Gastroesophageal sphincter (tissue), 4 donors: ENCODE data around the gene MPLKIP. TPM values are rescaled to one million over a fixed set of nuclear protein-coding genes. Genes with fewer than 3 reads are reported as not detected.
"Not testable (repeated sequence)": the region's sequence is repeated elsewhere in the genome, so short reads cannot be mapped to it uniquely, and the experiment has no call there.

Experiments
- ATAC-seq: fragments of 150-250 bp; one replicate; pipeline ENCODE4 v1.9.1; 2016; ENCODE audit warnings: mild to moderate bottlenecking, moderate library complexity
- H3K27ac ChIP-seq, 4 donors: fragments of 200-600 bp; sonication (generic) in 3 of 4; 1 replicate in 3 of 4; 2 replicates in 1 of 4; pipeline ENCODE4 v1.5.1; 2016 to 2019
- H3K27me3 ChIP-seq: fragments of 200-600 bp; sonication (generic); one replicate; pipeline ENCODE4 v1.5.1; 2019
- H3K36me3 ChIP-seq, 2 donors: fragments of 200-600 bp; sonication (generic); one replicate each; pipeline ENCODE4 v1.5.1; 2019; ENCODE audit warnings: control low read depth in 1 of 2
- H3K4me1 ChIP-seq, 3 donors: fragments of 200-600 bp; sonication (generic); 1 replicate in 2 of 3; 2 replicates in 1 of 3; pipeline ENCODE4 v1.5.1; 2016 to 2019; ENCODE audit warnings: control low read depth in 2 of 3
- H3K4me3 ChIP-seq, 2 donors: fragments of 200-600 bp; sonication (generic); one replicate each; pipeline ENCODE4 v1.5.1; 2019; ENCODE audit warnings: mild to moderate bottlenecking in 1 of 2, moderate library complexity in 1 of 2
- H3K9me3 ChIP-seq, 3 donors: fragments of 200-600 bp; sonication (generic); one replicate each; pipeline ENCODE4 v1.5.1; 2017 to 2019; ENCODE audit warnings: control low read depth in 2 of 3
- EP300 ChIP-seq: sonication (generic); formaldehyde crosslinking; IDR thresholded peaks from one replicate; pipeline ENCODE4 v1.6.1; 2017; ENCODE audit warnings: antibody characterized with exemption, mild to moderate bottlenecking
- POLR2A ChIP-seq, 2 donors: fragments of 450-650 bp; IDR thresholded peaks; one replicate each; pipeline ENCODE4 v1.6.1; 2017; ENCODE audit warnings: antibody characterized with exemption in 2 of 2, mild to moderate bottlenecking in 2 of 2, moderate library complexity in 1 of 2
- POLR2AphosphoS5 ChIP-seq: sonication (generic); formaldehyde crosslinking; IDR thresholded peaks from one replicate; pipeline ENCODE4 v1.6.1; 2017; ENCODE audit warnings: antibody characterized with exemption
- WGBS, 2 donors: methylation state at CpG; one replicate each; pipeline ENCODE4 v1.1.5; 2018; ENCODE audit warnings: low coverage in 1 of 2; 5-methylcytosine and 5-hydroxymethylcytosine counted together
- total RNA-seq, 4 donors: library from RNA; depleted of rRNA; stranded (reverse); fragments of >200 nt; gene quantifications; one replicate each; pipeline ENCODE4 v1.1.0, GENCODE V29; 2016
- TF ChIP-seq, protein P1 (sequence below), 4 experiments: fragments of 200-600 bp in 2 of 4; fragments of 450-650 bp in 2 of 4; sonication (generic) in 1 of 4; IDR thresholded peaks; one replicate each; pipeline ENCODE4 v1.5.1; 2017 to 2019; ENCODE audit warnings: antibody characterized with exemption in 4 of 4, mild to moderate bottlenecking in 2 of 4, moderate library complexity in 2 of 4

The MPLKIP gene
- total RNA-seq, 4 donors from 2014 or later = 14.0 to 42.0 (median 38.0) TPM

DNA sequence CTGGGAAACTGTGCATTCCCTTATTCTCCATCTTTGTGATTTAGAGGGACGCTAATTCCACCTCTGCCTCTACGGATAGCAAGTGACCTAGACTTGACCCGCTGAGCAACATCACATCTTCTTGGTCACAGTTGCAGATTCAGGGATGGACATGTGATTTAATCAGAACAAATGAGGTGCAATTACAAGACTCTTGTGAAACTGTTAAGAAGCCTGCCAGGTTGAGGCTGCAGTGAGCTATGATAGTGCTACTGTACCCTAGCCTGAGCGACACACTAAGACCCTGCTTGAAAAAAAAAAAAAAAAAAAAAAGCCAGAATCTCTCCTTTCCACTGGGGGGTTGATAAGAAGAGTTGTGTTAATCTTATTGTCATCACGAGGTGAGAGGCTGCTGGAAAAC is 14.4 kb downstream of the MPLKIP start:
- ATAC-seq = no peak
- WGBS, 2 donors = 56 to 65% methylated on average over 1 to 4 of the region's 5 CpGs
- TF ChIP-seq POLR2A (IDR thresholded peaks at IDR 0.05) = no peak
- no peak for TF ChIP-seq POLR2AphosphoS5
- no peak for TF ChIP-seq EP300
- TF ChIP-seq, protein P1, sequence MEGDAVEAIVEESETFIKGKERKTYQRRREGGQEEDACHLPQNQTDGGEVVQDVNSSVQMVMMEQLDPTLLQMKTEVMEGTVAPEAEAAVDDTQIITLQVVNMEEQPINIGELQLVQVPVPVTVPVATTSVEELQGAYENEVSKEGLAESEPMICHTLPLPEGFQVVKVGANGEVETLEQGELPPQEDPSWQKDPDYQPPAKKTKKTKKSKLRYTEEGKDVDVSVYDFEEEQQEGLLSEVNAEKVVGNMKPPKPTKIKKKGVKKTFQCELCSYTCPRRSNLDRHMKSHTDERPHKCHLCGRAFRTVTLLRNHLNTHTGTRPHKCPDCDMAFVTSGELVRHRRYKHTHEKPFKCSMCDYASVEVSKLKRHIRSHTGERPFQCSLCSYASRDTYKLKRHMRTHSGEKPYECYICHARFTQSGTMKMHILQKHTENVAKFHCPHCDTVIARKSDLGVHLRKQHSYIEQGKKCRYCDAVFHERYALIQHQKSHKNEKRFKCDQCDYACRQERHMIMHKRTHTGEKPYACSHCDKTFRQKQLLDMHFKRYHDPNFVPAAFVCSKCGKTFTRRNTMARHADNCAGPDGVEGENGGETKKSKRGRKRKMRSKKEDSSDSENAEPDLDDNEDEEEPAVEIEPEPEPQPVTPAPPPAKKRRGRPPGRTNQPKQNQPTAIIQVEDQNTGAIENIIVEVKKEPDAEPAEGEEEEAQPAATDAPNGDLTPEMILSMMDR (IDR thresholded peaks at IDR 0.05) = no peak

DNA sequence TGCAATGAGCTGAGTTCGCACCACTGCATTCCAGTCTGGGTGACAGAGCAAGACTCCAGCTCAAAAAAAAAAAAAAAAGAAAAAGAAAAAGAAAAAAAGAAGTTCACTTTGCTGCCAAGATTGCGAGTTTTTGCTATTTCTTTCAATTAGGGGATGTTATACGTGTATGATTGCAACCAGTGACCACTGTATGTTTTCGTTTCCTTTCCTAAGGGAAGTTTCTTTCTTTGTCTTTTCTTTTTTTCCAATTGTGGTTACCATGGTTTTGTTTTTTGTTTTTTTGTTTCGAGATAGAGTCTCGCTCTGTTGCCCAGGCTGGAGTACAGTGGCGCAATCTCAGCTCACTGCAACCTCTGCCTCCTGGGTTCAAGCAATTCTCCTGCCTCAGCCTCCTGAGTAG is 16.2 kb downstream of the MPLKIP start:
- not testable (repeated sequence) for H3K4me3 ChIP-seq, H3K27me3 ChIP-seq, H3K9me3 ChIP-seq, H3K27ac ChIP-seq, ATAC-seq, H3K36me3 ChIP-seq, H3K4me1 ChIP-seq
- 70 to 80% methylated on average over 7 of the region's 7 CpGs for WGBS, 2 donors

More for the DNA sequence above, 14.4 kb downstream of the MPLKIP start:
- Histone ChIP-seq H3K36me3 (no peaks in the 10 kb centered on the region), H3K4me3 (no peak overlapping the region), H3K27ac (no peak overlapping the region), H3K9me3 (no peaks in the 10 kb centered on the region), H3K4me1 (no peaks in the 10 kb centered on the region), H3K27me3 (no peaks in the 10 kb centered on the region)

DNA sequence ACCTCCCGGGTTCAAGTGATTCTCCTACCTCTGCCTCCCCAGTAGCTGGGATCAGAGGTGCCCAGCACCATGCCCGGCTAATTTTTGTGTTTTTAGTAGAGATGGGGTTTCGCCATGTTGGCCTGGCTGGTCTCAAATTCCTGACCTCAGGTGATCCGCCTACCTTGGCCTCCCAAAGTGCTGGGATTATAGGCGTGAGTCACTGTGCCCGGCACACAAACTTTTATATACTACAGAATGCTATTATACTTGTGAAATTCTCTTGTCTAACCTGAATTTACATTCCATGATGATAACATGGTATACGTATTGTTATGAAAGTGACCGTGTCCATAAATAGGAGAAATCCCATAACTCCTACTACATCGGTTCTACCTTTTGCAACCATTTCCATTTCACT is 17.2 kb downstream of the MPLKIP start:
- WGBS, 2 donors = 85 to 93% methylated on average over 4 to 9 of the region's 9 CpGs
- H3K4me3 ChIP-seq, ATAC-seq, H3K9me3 ChIP-seq, H3K27ac ChIP-seq, H3K27me3 ChIP-seq, H3K4me1 ChIP-seq, H3K36me3 ChIP-seq: not testable (repeated sequence)

DNA sequence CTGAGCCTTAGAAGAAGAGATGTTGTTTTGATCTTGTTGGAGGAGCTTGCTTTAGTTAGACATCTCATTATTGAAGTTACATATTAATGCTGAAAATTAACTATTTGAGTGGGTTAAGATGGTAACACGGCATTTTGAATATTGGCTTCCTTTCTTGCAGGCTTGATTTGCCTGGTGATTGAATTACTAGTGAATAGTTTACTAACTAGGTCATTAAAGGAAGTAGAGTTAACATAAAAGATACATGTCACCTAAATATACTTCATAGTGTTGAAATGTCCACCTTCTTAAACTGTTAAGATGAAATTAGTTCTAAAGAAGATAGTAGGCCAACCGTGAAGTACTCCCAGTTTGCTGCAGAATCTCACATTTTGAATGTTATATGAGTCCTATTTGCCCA is 18.5 kb downstream of the MPLKIP start:
- ATAC-seq = no peak
- TF ChIP-seq POLR2A (IDR thresholded peaks at IDR 0.05) = no peak
- TF ChIP-seq, protein P1 (IDR thresholded peaks at IDR 0.05) = no peak
- TF ChIP-seq POLR2AphosphoS5 = no peak
- TF ChIP-seq EP300 = no peak
- H3K27me3 ChIP-seq = no peaks in the 10 kb centered on the region
- H3K4me1 ChIP-seq = no peaks in the 10 kb centered on the region
- no peak overlapping the region for H3K27ac ChIP-seq
- no peak overlapping the region for H3K4me3 ChIP-seq
- H3K36me3 ChIP-seq = no peaks in the 10 kb centered on the region
- WGBS, 2 donors = 97% methylated on average over 2 of the region's 2 CpGs
- H3K9me3 ChIP-seq = no peaks in the 10 kb centered on the region

DNA sequence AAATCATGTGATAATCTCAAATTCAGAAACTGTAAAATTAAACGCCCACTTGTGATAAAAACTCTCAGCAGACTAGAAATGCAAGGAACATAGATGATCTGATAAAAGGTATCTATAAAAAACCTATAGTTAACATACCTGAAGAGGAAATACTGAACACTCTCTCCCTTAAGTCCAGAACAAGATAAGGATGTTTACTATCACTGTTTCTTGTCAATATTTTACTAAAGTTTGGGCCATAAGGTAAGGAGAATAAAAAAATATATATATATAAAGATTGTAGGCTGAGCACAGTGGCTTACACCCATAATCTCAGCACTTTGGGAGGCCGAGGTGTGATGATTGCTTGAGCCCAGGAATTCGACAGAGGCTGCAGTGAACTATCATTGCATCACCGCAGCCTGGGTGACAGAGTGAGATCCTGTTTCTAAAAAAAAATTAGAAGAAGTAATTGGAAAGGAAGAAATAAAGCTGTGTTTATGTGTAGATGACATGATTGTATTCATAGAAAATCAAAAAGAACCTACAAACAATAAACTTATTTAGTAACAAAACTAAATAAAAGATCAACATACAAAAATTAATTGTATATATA is 28.4 kb downstream of the MPLKIP start:
- Histone ChIP-seq H3K36me3 (no peaks in the 10 kb centered on the region), H3K4me3 (no peak overlapping the region), H3K27me3 (no peaks in the 10 kb centered on the region), H3K27ac (no peak overlapping the region), H3K4me1 (no peaks in the 10 kb centered on the region), H3K9me3 (no peaks in the 10 kb centered on the region)
- TF ChIP-seq POLR2A (IDR thresholded peaks at IDR 0.05) = no peak
- TF ChIP-seq EP300 = no peak
- TF ChIP-seq, protein P1 (IDR thresholded peaks at IDR 0.05) = no peak
- no peak for TF ChIP-seq POLR2AphosphoS5
- no peak for ATAC-seq
- 50 to 78% methylated on average over 2 to 4 of the region's 4 CpGs for WGBS, 2 donors

DNA sequence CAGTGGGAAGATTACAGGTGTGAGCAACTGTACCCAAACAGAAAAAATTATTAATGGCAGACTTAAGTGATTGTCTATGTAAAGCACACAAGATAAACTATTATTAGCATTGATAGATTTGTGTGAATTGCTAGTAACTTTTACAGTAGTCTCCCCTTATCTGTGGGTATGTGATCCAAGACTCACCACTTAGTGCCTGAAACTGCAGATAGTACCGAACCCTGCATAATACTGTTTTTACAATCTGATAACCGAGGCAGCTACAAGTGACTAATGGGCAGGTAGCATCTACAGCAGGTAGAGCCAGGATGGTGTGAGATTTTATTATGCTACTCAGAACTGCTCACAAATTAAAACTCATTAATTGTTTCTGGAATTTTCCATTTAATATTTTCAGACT is 31.5 kb downstream of the MPLKIP start:
- peaks cover 0 to 16% (median 3%) of the 10 kb centered on the region in 3 donors for H3K4me1 ChIP-seq
- H3K9me3 ChIP-seq = no peaks in the 10 kb centered on the region
- H3K27me3 ChIP-seq = no peaks in the 10 kb centered on the region
- H3K27ac ChIP-seq = no peak overlapping the region
- ATAC-seq = no peak
- TF ChIP-seq EP300 (no peak), POLR2AphosphoS5 (no peak), POLR2A (IDR thresholded peaks at IDR 0.05) (no peak)
- TF ChIP-seq, protein P1 (IDR thresholded peaks at IDR 0.05) = no peak
- WGBS, 2 donors = 89 to 90% methylated on average over 2 of the region's 2 CpGs
- H3K36me3 ChIP-seq = no peaks in the 10 kb centered on the region
- no peak overlapping the region for H3K4me3 ChIP-seq
